KMS-11 (cell line): ENCODE data around the gene C1orf116.

Experiments
- H2AFZ ChIP-seq: fragments of 200-600 bp; sonication (generic); 2 replicates; pipeline ENCODE4 v1.6.1; 2016; ENCODE audit warnings: antibody characterized with exemption, mixed run types, low read depth
- H3K27ac ChIP-seq: fragments of 200-600 bp; sonication (generic); 2 replicates; pipeline ENCODE4 v1.6.1; 2016; ENCODE audit warnings: mild to moderate bottlenecking, mixed run types
- H3K27me3 ChIP-seq: fragments of 200-600 bp; sonication (generic); 2 replicates; pipeline ENCODE4 v1.6.1; 2017; ENCODE audit warnings: mild to moderate bottlenecking, low read depth, mixed run types, moderate library complexity; ENCODE audit not compliant: insufficient read depth
- H3K36me3 ChIP-seq: fragments of 200-600 bp; sonication (generic); 2 replicates; pipeline ENCODE4 v1.6.1; 2017; ENCODE audit warnings: mild to moderate bottlenecking, mixed run types; ENCODE audit not compliant: insufficient read depth
- H3K4me1 ChIP-seq: fragments of 200-600 bp; sonication (generic); 2 replicates; pipeline ENCODE4 v1.6.1; 2016; ENCODE audit warnings: mild to moderate bottlenecking, low read depth, mixed run types; ENCODE audit not compliant: poor library complexity, severe bottlenecking
- H3K4me2 ChIP-seq: fragments of 200-600 bp; sonication (generic); 2 replicates; pipeline ENCODE4 v1.7.0; 2016; ENCODE audit warnings: mild to moderate bottlenecking, mixed run types
- H3K4me3 ChIP-seq: fragments of 200-600 bp; sonication (generic); IDR thresholded peaks from 2 replicates; pipeline ENCODE4 v1.6.1; 2017; ENCODE audit warnings: low read depth, low read length, mixed read lengths; ENCODE audit not compliant: insufficient read depth
- H3K79me2 ChIP-seq: fragments of 200-600 bp; sonication (generic); 2 replicates; pipeline ENCODE4 v1.6.1; 2016; ENCODE audit warnings: low read depth, mixed run types; ENCODE audit not compliant: insufficient read depth
- H3K9ac ChIP-seq: fragments of 200-600 bp; sonication (generic); 2 replicates; pipeline ENCODE4 v1.6.1; 2016; ENCODE audit warnings: mild to moderate bottlenecking, mixed run types
- H4K20me1 ChIP-seq: fragments of 200-600 bp; sonication (generic); 2 replicates; pipeline ENCODE4 v1.6.1; 2016; ENCODE audit warnings: mild to moderate bottlenecking, mixed run types; ENCODE audit not compliant: insufficient read depth
- CTCF ChIP-seq: fragments of 200-600 bp; sonication (generic); conservative IDR thresholded peaks from 2 replicates; pipeline ENCODE4 v1.6.1; 2017; ENCODE audit warnings: low read depth, mild to moderate bottlenecking, antibody characterized with exemption, low read length, moderate library complexity, mixed read lengths

The C1orf116 gene

GRCh38 chr1:207009182-207009850 is 23.2 kb downstream of the C1orf116 start:
- H3K4me2 ChIP-seq, result no peak overlapping the region
- no peaks in the 10 kb centered on the region for H4K20me1 ChIP-seq
- H3K4me3 ChIP-seq, result no peak overlapping the region
- H3K9ac ChIP-seq, result no peak overlapping the region
- no peaks in the 10 kb centered on the region for H3K79me2 ChIP-seq
- H3K27ac ChIP-seq, result no peak overlapping the region
- no peak for TF ChIP-seq CTCF
- no peaks in the 10 kb centered on the region for H3K36me3 ChIP-seq
- H3K4me1 ChIP-seq, result no peaks in the 10 kb centered on the region
- H3K27me3 ChIP-seq, result no peaks in the 10 kb centered on the region
- H2AFZ ChIP-seq, result no peak overlapping the region

- Histone ChIP-seq H3K79me2 (no peaks in the 10 kb centered on the region), H3K4me2 (no peak overlapping the region), H3K36me3 (no peaks in the 10 kb centered on the region), H3K4me1 (no peaks in the 10 kb centered on the region), H3K27ac (no peak overlapping the region), H4K20me1 (no peaks in the 10 kb centered on the region), H3K9ac (no peak overlapping the region), H2AFZ (no peak overlapping the region), H3K4me3 (no peak overlapping the region), H3K27me3 (no peaks in the 10 kb centered on the region)
- no peak for TF ChIP-seq CTCF
Observed at GRCh38 chr1:207007352-207008033, 25.1 kb downstream of the C1orf116 start.

- Histone ChIP-seq H3K27ac (no peak overlapping the region), H3K36me3 (no peaks in the 10 kb centered on the region), H3K4me2 (no peak overlapping the region), H3K79me2 (no peaks in the 10 kb centered on the region), H4K20me1 (no peaks in the 10 kb centered on the region), H3K9ac (no peak overlapping the region), H2AFZ (no peak overlapping the region), H3K4me3 (no peak overlapping the region), H3K4me1 (no peaks in the 10 kb centered on the region), H3K27me3 (no peaks in the 10 kb centered on the region)
- TF ChIP-seq CTCF, result no peak
Observed at GRCh38 chr1:207006914-207007313, 25.6 kb downstream of the C1orf116 start.

- Histone ChIP-seq H3K4me2 (no peak overlapping the region), H3K9ac (no peak overlapping the region), H3K27ac (no peak overlapping the region), H2AFZ (no peak overlapping the region), H3K36me3 (no peaks in the 10 kb centered on the region), H3K27me3 (no peaks in the 10 kb centered on the region), H3K4me1 (no peaks in the 10 kb centered on the region), H3K4me3 (no peak overlapping the region), H4K20me1 (no peaks in the 10 kb centered on the region), H3K79me2 (no peaks in the 10 kb centered on the region)
- no peak for TF ChIP-seq CTCF
Observed at GRCh38 chr1:207006083-207006482, 26.5 kb downstream of the C1orf116 start.
